ENCODE results near the gene GNAI1.

Gene GNAI1

DNA sequence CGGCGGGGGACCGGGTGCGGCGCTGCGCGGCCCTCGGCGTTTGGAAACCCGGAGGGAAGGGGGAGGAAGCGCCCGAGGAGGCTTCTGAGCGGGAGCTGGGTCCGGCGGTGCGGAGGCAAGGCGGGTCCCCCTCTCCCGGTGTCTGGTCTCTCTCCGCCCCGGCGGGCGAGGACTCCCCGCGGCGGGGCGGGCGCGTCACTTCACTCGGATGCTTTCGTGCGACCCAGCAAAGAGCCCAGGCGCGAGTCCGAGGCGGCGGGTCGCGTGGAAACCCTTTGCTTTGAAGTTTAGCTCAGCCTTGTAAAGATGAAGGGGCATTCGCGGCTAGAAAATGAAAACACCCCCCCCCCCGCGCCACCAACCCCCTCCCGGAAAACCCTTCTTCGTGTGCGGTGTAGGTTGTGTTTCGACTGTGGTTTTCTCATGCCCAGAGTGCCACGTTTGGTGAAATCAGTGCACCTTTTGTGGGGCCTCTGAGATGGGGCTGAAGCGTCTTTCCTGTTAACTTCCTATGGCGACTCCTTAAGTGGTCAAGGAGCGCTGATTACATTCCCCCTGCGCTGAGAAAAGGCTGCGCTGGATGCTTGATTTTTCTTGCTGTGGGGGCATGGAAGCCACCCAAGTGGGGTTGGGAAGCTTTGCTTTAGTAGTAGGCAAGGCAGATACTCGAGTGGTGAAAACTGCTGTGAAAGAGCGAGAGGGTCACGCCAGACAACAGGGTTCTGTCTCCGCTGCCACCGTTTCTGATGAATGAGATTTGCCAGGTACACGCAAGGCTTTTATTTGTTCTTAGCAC lies 876 bp downstream of the GNAI1 start:
- ChIA-PET POLR2A (ENCODE audit: low non-redundant PET) (no interaction called here), CTCF (interaction anchor here (0.6 to 1.2 kb wide), 5 partner anchors 9 to 688 kb away, joined by 3 read pairs; no protein-coding TSS in a partner anchor)
- peak overlapping the region; percentile 98 for H3K27ac ChIP-seq
- TF ChIP-seq, protein P1, sequence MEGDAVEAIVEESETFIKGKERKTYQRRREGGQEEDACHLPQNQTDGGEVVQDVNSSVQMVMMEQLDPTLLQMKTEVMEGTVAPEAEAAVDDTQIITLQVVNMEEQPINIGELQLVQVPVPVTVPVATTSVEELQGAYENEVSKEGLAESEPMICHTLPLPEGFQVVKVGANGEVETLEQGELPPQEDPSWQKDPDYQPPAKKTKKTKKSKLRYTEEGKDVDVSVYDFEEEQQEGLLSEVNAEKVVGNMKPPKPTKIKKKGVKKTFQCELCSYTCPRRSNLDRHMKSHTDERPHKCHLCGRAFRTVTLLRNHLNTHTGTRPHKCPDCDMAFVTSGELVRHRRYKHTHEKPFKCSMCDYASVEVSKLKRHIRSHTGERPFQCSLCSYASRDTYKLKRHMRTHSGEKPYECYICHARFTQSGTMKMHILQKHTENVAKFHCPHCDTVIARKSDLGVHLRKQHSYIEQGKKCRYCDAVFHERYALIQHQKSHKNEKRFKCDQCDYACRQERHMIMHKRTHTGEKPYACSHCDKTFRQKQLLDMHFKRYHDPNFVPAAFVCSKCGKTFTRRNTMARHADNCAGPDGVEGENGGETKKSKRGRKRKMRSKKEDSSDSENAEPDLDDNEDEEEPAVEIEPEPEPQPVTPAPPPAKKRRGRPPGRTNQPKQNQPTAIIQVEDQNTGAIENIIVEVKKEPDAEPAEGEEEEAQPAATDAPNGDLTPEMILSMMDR (conservative IDR thresholded peaks at IDR 0.05; ENCODE audit: low read depth): no peak
- peak; percentile 20 for DNase-seq (ENCODE audit: low spot score)

DNA sequence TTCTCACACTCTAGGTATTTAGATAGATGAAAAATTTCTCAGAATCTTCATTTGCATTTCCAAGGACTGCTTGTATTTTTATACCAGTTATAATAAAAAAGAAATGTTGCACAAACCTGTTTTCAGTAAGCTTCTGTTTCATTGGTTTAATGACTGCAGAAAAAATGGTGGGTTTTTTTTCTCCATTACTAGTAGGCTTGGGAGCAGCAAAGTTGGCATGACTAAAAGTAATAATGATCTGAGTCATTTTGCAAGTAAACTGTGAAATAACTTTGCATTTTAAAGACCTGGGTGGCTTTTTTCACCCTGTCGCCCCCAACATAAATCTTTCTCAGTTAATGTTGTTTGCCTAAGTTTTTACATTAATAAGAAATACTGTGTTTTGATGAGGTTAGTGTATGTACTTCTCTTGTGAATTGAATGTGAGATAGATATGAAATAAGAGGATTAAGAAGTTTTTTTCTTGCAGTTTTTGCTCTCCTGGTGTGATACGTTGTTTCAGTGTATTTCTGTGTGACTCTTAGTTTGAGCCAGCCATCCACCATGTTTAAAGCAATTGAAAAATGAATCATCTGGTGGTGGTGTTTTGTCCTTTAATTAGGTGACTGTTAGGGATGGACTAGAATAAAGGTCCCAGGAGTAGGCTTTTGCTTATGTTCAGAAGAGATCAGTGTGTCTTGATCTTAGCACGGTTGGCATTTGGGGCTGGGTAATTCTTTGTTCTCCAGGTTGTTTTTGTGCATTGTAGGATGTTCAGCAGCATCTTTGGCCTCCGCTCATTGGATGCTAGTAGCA lies 1.8 kb downstream of the GNAI1 start:
- POLR2A ChIA-PET (ENCODE audit: low non-redundant PET): no interaction called here
- CTCF ChIA-PET: interaction anchor here (0.8 kb wide), 1 partner anchor 10 kb away, joined by 3 read pairs; no protein-coding TSS in a partner anchor
- TF ChIP-seq, protein P1 (conservative IDR thresholded peaks at IDR 0.05; ENCODE audit: low read depth): no peak
- H3K27ac ChIP-seq: no peak overlapping the region
- DNase-seq (ENCODE audit: low spot score): no peak

DNA sequence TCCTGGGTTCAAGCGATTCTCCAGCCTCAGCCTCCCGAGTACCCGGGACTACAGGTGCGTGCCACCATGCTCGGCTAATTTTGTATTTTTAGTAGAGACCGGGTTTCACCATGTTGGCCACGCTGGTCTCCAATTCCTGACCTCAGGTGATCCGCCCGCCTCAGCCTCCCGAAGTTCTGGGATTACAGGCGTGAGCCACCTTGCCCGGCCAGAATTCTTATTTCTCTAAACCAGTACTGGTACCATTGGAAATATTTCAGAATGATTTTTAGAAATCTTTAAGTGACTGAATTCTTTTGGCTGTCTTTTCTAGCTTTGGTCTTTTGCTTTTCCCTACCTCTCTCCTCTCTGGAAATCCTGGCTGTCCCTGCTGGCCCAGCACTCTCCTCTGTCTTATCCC lies 2.8 kb downstream of the GNAI1 start:
- TF ChIP-seq, protein P1 (conservative IDR thresholded peaks at IDR 0.05; ENCODE audit: low read depth): no peak
- POLR2A ChIA-PET (ENCODE audit: low non-redundant PET): no interaction called here
- H3K27ac ChIP-seq: no peak overlapping the region
- DNase-seq (ENCODE audit: low spot score): no peak
- CTCF ChIA-PET: no interaction called here

DNA sequence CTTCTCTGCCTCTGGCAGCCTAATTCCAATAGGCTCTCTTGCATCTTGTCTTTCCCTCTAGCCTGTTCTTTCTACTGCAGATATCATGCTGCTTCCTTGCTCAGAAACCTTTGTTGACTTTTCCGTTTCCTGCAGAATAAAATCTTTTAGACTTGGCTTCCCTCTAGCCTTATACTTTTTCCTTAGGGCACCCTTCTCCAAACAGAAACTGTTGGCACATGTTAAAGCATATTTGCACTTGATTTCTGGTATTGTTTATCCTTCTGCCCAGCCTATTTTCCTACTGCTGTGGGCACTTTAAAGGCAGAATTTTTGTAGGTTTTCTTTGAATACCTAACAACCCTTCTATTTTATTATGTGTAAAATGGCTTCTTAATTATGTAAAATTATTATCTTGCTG lies 4.6 kb downstream of the GNAI1 start:
- DNase-seq (ENCODE audit: low spot score): no peak
- TF ChIP-seq, protein P1 (conservative IDR thresholded peaks at IDR 0.05; ENCODE audit: low read depth): no peak
- POLR2A ChIA-PET (ENCODE audit: low non-redundant PET): no interaction called here
- H3K27ac ChIP-seq: no peak overlapping the region
- CTCF ChIA-PET: no interaction called here

DNA sequence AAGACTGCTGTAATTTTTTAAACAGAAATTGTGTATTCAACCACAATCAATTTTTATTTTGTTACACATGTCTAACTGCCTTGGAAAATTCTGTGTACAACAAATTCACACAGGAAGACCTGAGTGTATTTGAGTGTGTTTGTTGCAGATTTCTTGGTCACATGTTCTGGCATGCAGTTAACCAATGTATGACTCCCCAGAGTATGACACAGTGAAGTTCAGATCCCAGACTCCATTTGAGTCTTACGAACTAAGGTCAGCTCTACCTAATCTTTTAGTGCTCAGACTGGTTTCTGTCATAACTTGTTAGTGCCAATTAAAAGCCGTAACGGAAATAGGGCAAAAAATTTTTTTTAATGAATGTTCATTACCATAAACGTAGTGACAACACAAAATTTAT lies 5.8 kb downstream of the GNAI1 start:
- TF ChIP-seq, protein P1 (conservative IDR thresholded peaks at IDR 0.05; ENCODE audit: low read depth): no peak
- POLR2A ChIA-PET (ENCODE audit: low non-redundant PET): no interaction called here
- peak overlapping the region; percentile 47 for H3K27ac ChIP-seq
- CTCF ChIA-PET: no interaction called here
- peak; percentile 21 for DNase-seq (ENCODE audit: low spot score)

DNA sequence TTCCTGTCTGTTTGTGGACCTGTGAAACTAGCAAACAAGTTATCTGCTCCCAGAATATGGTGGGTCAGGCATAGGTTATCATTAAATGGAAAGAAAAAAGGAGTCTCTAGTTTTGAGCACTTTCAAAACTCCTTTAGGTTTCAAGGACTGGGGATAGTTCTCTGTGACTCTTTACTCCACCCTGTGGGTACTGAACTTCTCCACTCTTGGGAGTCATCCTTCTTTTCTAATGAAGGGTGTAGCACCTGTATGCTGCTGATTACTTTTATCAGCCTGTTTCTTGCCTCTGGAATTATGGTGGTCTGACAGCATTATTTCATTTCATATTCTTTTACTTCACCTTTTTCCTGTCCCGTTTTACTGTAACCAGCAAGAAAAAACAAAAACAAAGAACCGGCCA lies 6.7 kb downstream of the GNAI1 start:
- TF ChIP-seq, protein P1 (conservative IDR thresholded peaks at IDR 0.05; ENCODE audit: low read depth): no peak
- H3K27ac ChIP-seq: no peak overlapping the region
- ChIA-PET POLR2A (ENCODE audit: low non-redundant PET) (no interaction called here), CTCF (no interaction called here)
- DNase-seq (ENCODE audit: low spot score): no peak
